Effector CD4-positive, alpha-beta T cell (primary cell): ENCODE data around the gene DYNC1H1.
"Not testable (repeated sequence)": the region's sequence is repeated elsewhere in the genome, so short reads cannot be mapped to it uniquely, and the experiment has no call there.

Source experiments
- DNase-seq: peaks from one replicate; pipeline ENCODE4 v3.0.0-alpha.2; 2020

The DYNC1H1 gene

GRCh38 chr14:102043251-102044025, 79.1 kb downstream of the DYNC1H1 start:
- no peak for DNase-seq

DNA sequence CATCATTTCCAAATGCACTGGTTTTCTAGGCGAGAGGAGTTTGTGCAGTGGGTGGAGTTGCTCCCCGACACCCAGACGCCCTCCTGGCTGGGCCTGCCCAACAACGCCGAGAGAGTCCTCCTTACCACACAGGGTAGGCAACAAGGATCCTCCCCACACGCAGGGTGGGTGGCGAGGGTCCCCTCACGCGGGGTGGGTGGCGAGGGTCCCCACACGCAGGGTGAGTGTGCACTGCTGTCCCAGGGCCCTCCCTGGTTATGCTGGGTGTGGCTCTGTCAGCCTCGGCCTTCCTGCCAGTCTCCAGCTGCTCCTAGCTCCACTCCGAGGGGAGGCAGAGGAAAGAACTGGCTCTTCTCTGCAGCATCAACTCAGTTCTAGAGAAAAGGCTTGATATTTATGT, 80.2 kb downstream of the DYNC1H1 start:
- DNase-seq = no peak

DNA sequence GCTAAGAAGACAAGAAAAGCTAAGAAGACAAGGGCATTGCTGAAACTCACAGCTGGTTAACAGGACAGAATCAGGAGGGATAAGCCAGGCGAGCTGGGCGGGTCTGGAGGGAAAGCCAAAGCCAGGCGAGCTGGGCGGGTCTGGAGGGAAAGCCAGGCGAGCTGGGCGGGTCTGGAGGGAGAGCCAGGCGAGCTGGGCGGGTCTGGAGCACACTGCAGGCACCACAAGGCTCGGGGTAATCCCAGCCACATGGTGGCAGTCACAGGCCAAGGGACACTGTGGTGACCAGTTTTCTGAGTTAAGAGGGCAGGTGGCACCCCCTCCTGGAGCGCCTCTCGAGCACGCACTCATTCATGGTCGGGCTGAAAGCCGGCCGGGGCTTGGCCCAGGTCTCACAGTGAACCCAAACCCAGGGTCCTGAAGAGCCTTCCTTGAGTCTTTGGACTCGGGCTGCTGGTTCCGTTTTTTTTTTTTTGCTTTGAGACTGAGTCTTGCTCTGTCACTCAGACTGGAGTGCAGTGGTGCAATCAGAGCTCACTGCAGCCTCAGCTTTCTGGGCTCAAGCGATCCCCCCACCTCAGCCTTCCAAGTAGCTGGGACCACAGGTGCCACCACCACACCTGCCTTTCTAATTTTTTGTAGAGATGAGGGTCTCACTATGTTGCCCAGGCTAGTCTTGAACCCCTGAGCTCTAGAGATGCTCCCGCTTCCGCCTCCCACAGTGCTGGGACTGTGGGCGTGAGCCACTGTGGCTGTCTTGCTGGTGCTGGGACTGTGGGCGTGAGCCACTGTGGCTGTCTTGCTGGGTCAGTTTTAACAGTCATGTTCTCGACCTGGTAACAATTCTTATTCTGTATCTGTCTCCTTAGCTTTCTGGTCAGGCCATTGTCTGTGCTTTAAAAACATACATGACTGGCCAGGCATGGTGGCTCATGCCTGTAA, 82.2 kb downstream of the DYNC1H1 start:
- DNase-seq = no peak

GRCh38 chr14:102047808-102048540, 83.6 kb downstream of the DYNC1H1 start:
- DNase-seq = no peak

- no peak for DNase-seq
Measured at GRCh38 chr14:102049258-102050025, 85.1 kb downstream of the DYNC1H1 start.

DNA sequence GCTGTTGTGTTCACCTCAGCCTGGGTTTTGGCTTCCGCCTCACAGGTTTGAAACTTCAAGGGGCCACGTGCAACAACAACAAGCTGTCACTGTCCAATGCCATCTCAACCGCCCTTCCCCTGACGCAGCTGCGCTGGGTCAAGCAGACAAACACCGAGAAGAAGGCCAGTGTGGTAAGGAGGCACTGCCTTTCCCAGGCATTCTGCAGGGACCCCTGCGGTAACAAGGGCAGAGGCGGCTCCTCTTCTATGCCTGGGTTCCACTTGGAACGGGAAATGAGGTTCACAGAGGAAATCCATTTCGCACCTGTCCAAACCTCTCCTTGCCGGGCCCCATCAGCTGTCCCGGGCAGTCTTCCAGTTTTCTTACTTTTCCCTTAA, 85.6 kb downstream of the DYNC1H1 start:
- no peak for DNase-seq

DNA sequence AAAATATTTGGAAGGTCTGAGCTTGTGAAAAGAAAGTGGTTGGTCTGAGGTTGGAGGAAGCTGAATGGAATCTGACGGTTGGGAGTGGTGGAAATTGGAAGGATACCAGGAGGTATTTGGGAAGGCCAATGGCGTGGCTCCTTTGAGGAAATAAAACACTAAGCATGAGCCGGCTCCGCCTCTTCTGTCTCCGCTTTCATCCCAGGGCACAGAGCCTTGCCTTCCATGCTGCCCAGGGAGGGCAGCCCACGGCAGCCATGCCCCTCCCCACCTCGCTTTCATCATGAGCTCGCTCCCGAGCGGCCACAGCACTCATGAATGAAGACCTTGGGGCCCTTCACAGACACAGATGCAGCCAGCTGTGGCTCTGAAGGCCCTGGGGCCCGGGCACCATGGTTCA, 86.3 kb downstream of the DYNC1H1 start:
- no peak for DNase-seq

DNA sequence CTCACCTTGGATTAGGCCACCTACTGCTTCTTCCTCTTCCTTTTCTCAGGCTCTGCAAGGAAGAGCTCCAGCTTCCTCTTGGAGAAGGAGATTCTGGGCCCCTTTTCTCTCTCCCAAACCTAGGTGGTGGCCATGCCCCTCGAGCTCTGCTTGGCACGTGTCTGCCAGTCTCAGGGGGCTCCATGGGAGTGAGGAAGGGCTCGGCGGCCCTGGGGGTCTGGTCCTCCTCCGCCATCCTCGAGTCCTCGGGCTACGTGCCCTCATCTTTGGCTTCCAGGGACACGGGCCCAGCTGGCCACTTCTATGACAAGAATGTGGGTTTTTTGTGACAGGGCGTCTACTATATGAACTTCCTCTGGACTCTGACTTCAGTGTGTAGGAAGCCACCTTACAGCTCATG, 88.1 kb downstream of the DYNC1H1 start:
- no peak for DNase-seq

DNA sequence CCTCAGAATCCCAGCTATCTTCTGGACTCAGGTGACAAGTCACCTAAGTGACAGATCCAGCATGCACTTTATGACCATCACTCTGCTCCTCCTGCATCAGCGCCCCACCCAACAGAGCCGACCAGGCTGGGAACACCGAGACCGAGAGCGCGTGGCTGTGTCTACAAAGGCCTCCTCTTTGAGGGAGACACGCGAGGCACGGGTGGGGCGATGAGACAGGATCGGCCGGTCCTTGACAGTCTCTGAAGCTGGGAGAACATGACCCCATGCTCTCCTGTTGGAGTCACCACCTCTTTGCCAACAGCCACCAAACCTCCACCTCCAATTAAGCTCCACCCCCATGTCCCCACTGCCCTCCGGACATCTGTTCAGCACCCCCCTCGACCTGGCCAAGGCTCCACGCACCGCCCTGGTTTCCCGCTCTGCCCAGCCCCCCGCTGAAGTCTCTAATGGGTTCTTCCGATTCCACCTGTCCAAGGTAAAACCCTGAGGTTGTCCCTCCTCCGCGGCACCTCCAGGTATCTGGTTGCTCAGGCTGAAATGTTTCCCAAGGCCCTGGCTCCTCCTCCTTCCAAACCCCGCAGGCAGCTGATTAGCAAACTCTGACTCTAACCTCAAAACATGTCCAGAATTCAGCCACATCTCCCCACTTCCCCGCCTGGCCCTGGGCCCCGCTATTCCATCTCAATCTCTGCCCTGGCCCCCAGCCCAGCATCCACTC, 91.0 kb downstream of the DYNC1H1 start:
- DNase-seq = no peak

DNA sequence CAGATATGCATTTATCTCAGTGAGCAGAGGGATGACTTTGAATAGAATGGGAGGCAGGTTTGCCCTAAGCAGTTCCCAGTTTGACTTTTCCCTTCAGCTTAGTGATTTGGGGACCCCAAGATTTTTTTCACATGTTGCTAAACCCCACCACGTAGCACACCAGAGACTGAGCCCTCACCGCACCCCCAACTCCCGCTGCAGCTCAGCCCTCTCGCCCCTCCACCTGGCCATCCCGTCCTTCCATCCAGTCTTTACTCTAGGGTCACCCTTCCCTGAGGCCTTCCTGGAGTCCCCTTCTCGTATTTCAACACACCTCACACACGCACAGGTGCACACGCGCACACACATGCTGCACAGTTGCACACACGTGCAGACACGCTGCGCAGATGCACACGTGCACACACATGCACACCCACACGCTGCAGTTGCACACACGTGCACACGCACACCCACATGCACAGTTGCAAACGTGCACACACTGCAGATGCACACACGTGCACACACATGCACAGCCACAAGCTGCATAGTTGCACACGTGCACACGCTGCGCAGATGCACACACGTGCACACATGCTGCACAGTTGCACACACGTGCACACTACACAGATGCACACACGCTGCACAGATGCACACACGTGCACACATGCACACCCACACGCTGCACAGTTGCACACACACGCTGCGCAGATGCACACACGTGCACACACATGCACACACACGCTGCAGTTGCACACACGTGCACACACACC, 92.5 kb downstream of the DYNC1H1 start:
- no peak for DNase-seq

GRCh38 chr14:102057480-102058114, 93.2 kb downstream of the DYNC1H1 start:
- no peak for DNase-seq

GRCh38 chr14:102058146-102058545, 93.8 kb downstream of the DYNC1H1 start:
- no peak for DNase-seq

- DNase-seq = no peak
Measured at GRCh38 chr14:102058961-102059360, 94.6 kb downstream of the DYNC1H1 start.

DNA sequence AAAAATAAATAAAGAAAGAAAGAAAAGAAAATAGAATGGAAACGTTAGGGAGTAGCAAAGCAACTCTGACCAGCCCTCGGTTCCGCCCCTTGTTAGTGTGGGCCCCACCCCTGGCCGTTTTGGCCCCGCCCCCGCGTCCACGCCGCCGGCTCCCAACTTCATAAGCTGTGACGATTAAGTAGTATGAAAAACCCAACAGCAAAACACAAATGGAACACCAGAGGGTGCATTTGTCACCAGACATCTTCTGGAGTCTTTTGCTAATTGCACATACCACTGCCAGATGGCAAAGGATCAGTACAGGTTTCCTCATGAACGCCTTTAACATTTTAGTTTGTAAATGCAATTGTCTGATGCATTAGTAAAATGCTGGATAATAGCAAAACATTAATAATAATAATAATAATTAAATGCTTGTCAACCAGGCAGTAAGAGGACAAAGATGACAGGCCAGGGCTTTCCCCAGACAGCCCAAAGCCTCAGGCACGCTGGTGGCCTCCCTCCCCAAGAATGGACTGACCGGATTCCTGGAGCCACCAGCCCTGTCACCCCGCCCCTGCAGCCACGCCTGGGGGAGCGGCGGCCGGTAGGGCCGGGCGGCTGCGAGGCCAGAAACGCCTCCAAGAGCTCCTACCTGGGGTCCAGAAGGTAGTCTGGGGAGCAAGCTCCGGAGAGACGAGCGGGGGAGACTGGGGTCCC, 98.9 kb downstream of the DYNC1H1 start:
- peak; percentile 57 for DNase-seq

DNA sequence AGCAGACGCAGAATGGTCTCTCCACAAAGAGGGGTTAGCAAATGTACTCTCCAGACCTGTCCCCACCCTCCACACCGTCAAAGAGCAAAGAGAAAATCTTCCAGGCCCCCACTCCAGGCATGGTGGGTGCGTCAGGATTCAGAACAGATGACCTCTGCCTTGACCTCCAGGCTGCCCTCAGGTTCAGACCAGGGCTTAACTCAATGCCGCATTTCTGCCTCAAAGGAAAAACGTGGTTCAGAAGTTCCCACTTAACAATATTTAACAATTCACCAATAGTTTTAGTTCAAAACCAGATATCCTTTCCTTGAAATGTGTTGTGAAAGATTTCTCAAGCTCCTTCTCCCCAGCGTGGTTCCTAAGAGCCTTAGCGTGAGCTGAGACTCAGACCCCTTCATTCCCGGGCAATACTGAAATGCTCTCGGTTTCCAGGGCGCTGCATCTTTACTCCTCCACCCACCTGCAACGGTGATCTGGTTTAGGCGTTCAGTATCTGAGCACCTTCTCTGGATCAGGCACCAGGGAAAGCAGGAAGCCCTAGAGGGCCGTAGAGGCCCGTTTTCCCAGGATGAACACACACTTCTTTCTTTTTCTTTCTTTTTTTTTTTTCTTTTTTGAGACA, 99.5 kb downstream of the DYNC1H1 start:
- DNase-seq = no peak

- not testable (repeated sequence) for DNase-seq
Measured at GRCh38 chr14:102064590-102064989, 100.2 kb downstream of the DYNC1H1 start.

- DNase-seq = no peak
Measured at GRCh38 chr14:102066041-102066451, 101.7 kb downstream of the DYNC1H1 start.

DNA sequence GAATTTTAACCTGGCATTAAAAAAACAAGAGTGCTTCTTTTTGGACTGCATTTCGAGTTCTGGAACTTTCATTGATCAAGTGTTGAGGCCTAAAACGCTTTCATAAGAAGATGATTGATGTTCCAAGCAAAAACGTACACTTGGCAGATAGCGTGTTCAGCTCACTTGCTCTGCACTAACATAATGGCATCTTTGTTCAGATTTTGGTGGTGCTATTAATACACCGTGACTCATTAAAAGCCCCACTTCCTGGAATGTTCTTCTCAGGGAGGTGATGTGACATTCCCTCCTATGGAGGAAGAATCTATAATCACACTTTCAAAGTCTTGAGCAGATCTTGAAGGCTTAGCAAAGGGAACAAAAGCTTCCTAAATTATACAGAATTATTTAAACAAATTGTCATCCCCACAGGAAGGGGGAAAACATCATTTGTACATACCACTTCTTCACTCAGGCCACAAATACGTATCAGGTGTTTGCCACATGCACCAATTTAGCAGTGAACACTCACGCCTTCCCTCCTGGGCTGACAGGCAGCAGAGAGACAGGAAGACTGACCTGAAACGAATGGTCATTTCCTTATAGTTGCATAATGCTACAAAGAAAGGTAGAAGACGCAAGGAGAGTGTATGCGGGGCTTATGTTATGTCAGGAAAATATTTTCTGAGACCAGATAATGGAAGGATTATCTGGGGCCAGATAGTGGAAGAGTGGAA, 107.1 kb downstream of the DYNC1H1 start:
- no peak for DNase-seq
